Measurements from ENCODE around the gene CHPT1.

DNA sequence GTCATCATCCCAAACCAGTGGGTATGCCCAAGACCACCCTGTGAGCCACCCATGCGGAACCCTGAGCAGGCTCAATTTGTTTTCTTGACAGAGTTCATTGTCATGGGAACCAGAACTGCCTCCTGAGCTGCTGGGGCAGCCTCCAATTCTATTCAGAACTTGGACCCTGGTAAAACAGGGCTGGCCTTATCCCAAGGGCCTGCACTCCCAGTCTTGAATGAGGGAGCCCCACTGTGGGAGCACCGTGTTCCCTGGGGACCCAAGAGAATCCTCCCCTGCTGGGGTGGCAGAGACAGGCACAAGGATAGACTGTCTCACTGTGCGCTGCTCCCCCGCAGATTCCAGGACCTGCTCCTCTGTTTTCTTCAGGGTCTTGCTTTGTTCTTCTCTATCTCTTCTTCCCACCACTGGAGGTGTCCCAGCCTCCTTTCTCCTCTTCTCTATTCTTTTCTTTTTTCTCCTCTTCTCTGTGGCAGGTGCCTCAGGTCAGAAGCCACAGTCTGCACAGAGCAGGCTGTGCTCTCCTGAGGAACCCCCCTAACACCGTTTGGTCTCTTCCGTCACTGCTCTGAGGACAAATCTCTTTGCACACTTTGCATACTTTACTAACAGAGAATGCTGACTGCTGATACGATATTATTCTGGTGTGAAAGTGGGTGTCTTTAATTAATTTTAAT lies 31.2 kb upstream of the CHPT1 start:
- TF ChIP-seq GATA2 (IDR thresholded peaks at IDR 0.05; ENCODE audit: low read depth, low read length) (no peak), GATA3 (IDR thresholded peaks at IDR 0.05; ENCODE audit: low read depth, low read length) (no peak)

Measured in SH-SY5Y (cell line).